ENCODE data around the gene GALNT9. TPM values are rescaled to one million over a fixed set of nuclear protein-coding genes. Genes with fewer than 3 reads are reported as not detected.

Gene GALNT9
- total RNA-seq, 6 experiments from 2014 or later, result not detected

GRCh38 chr12:132163911-132164288 is 165.5 kb downstream of the GALNT9 start:
- H3K36me3 ChIP-seq, result no peaks in the 10 kb centered on the region
- H3K4me3 ChIP-seq, result no peak overlapping the region
- no peaks in the 10 kb centered on the region for H3K9me3 ChIP-seq
- DNase-seq (no peak), ATAC-seq (no peak)
- intact Hi-C loops (cut with DNase I), result no loop called here
- WGBS (ENCODE audit: insufficient coverage, low coverage, low lambda C conversion rate, missing lambda C conversion rate), result 42% methylated on average over 3 of the region's 11 CpGs
- no peak overlapping the region for H3K27ac ChIP-seq
- no peaks in the 10 kb centered on the region for H3K27me3 ChIP-seq
- peaks cover 0 to 4% (median 0%) of the 10 kb centered on the region in 4 donors for H3K4me1 ChIP-seq
- TF ChIP-seq, protein P1, sequence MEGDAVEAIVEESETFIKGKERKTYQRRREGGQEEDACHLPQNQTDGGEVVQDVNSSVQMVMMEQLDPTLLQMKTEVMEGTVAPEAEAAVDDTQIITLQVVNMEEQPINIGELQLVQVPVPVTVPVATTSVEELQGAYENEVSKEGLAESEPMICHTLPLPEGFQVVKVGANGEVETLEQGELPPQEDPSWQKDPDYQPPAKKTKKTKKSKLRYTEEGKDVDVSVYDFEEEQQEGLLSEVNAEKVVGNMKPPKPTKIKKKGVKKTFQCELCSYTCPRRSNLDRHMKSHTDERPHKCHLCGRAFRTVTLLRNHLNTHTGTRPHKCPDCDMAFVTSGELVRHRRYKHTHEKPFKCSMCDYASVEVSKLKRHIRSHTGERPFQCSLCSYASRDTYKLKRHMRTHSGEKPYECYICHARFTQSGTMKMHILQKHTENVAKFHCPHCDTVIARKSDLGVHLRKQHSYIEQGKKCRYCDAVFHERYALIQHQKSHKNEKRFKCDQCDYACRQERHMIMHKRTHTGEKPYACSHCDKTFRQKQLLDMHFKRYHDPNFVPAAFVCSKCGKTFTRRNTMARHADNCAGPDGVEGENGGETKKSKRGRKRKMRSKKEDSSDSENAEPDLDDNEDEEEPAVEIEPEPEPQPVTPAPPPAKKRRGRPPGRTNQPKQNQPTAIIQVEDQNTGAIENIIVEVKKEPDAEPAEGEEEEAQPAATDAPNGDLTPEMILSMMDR (IDR thresholded peaks at IDR 0.05), result no peak
- no peak for TF ChIP-seq POLR2A (IDR thresholded peaks at IDR 0.05)

- H3K27ac ChIP-seq, result peak overlapping the region in 1 of 3 donors; percentile 25
- intact Hi-C loops (cut with DNase I), result no loop called here
- no peaks in the 10 kb centered on the region for H3K36me3 ChIP-seq
- H3K4me1 ChIP-seq, result peaks cover 0 to 4% (median 0%) of the 10 kb centered on the region in 4 donors
- H3K4me3 ChIP-seq, result no peak overlapping the region
- WGBS (ENCODE audit: insufficient coverage, low coverage, low lambda C conversion rate, missing lambda C conversion rate), result 40% methylated on average over 17 of the region's 26 CpGs
- H3K9me3 ChIP-seq, result no peaks in the 10 kb centered on the region
- no peak for TF ChIP-seq POLR2A (IDR thresholded peaks at IDR 0.05)
- TF ChIP-seq, protein P1 (IDR thresholded peaks at IDR 0.05), result no peak
- DNase-seq (peak in 2 of 3 donors; percentile 23 to 48), ATAC-seq (peak; percentile 4 to 31 (median 28))
- H3K27me3 ChIP-seq, result no peaks in the 10 kb centered on the region
Measured at GRCh38 chr12:132163041-132163910, 166.1 kb downstream of the GALNT9 start.

GRCh38 chr12:132162508-132163031 is 166.8 kb downstream of the GALNT9 start:
- Histone ChIP-seq H3K27ac (peak overlapping the region in 1 of 3 donors; percentile 25), H3K4me3 (no peak overlapping the region)

DNA sequence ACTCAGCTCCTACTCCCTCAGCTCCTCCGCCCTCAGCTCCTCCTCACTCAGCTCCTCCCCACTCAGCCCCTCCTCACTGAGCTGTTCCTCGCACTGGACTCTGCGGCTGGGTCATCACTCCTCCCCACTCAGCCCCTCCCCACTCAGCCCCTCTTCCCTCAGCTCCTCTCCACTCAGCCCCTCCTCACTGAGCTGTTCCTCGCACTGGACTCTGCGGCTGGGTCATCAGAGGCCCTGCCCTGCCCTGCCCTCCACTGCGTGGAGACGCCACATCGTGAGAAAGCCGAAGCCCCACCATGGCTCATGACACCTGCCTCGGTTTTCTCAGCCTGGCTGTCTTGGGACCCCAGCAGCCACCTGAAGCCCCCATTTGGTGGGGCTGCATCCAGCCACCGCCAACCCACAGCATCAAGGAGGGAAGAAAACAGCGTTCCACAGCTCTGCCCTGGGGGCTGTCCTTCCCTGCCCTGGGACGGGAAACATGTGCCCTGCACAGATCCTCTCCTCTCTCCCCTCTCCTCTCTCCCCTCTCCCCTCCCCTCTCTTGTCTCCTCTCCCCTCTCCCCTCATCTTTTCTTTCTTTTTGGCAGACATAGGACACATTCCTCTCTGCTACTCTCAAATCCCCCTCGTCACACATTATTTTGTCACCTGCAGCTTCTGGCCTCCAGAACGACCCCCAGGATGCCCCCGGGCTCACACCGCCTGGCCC is 167.4 kb downstream of the GALNT9 start:
- Histone ChIP-seq H3K4me1 (peaks cover 0 to 4% (median 0%) of the 10 kb centered on the region in 4 donors), H3K9me3 (no peaks in the 10 kb centered on the region), H3K4me3 (no peak overlapping the region), H3K27ac (peak overlapping the region in 1 of 3 donors; percentile 25), H3K27me3 (no peaks in the 10 kb centered on the region), H3K36me3 (no peaks in the 10 kb centered on the region)
- intact Hi-C loops (cut with DNase I), result no loop called here
- DNase-seq, result peak in 1 of 3 donors; percentile 42
- 30% methylated on average over 10 of the region's 17 CpGs for WGBS (ENCODE audit: insufficient coverage, low coverage, low lambda C conversion rate, missing lambda C conversion rate)
- TF ChIP-seq, protein P1 (IDR thresholded peaks at IDR 0.05), result no peak
- TF ChIP-seq POLR2A (IDR thresholded peaks at IDR 0.05), result no peak
- ATAC-seq, result no peak

More at GRCh38 chr12:132162508-132163031, 166.8 kb downstream of the GALNT9 start:
- 17% methylated on average over 15 of the region's 17 CpGs for WGBS (ENCODE audit: insufficient coverage, low coverage, low lambda C conversion rate, missing lambda C conversion rate)
- ATAC-seq (peak; percentile 81 to 93 (median 86)), DNase-seq (peak; percentile 70 to 82 (median 70))
- Histone ChIP-seq H3K9me3 (no peaks in the 10 kb centered on the region), H3K36me3 (no peaks in the 10 kb centered on the region), H3K4me1 (peaks cover 0 to 4% (median 0%) of the 10 kb centered on the region in 4 donors), H3K27me3 (no peaks in the 10 kb centered on the region)
- intact Hi-C loops (cut with DNase I), result no loop called here
- TF ChIP-seq, protein P1 (IDR thresholded peaks at IDR 0.05), result no peak
- no peak for TF ChIP-seq POLR2A (IDR thresholded peaks at IDR 0.05)

Measured in right lobe of liver (tissue), 6 donors.